HG03045 (cell line): ENCODE measurements around the gene CCNY.

Source experiments
- ATAC-seq: cut with Tn5 transposase; IDR thresholded peaks from one replicate; pipeline ENCODE4 v1.9.1; 2021; ENCODE audit warnings: mild to moderate bottlenecking, moderate library complexity; ENCODE audit not compliant: unreplicated experiment

Gene CCNY

GRCh38 chr10:35379226-35380137 lies 43.2 kb downstream of the CCNY start:
- peak; percentile 62 for ATAC-seq

DNA sequence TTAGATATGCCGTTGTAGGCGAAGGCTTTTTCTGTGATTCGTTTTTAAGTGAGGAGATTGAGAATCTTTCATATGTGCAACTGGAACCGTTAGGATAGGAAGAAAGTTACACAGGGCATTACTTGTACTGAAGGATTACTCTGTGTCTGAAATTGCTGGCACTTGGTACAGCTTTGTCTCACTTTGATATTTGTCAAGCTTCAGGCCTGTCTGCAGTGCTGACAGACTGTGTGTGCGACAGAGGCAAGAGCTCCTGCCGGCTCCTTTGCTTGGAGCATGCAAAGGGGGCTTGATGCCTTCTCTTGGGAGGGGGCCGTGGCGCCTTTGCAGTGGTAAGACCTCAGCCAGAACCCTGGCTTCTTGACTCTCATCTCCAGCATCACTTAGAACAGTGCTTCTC lies 45.8 kb downstream of the CCNY start:
- no peak for ATAC-seq

DNA sequence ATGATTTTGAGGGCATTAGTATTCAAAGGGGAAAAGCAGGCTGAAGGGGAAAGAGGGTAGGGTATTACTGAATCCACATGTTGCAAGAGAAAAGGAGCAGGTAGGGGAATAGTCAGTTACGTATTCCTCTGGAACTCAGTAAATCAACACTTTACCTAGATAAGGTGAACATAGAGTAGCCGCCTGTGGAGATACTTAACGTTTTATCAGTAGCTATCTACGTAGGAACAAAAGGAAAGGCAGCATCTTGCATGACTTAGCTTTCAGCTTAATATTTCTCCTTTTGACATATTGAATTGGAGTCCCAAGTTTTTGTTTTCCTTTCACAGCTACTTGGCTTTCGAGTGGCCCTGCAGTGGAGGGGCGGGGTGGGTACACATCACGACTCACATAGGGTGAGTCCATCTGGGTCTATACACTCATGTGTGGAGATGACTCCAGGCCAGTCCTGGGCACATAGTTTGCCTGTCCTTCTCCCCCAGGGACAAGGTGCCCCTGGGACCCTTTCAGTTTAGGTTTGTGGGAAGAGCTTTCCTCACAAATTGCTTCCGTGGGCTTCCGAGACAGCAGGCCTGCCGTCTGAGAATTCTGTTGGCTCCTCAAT lies 48.1 kb downstream of the CCNY start:
- ATAC-seq, result no peak

DNA sequence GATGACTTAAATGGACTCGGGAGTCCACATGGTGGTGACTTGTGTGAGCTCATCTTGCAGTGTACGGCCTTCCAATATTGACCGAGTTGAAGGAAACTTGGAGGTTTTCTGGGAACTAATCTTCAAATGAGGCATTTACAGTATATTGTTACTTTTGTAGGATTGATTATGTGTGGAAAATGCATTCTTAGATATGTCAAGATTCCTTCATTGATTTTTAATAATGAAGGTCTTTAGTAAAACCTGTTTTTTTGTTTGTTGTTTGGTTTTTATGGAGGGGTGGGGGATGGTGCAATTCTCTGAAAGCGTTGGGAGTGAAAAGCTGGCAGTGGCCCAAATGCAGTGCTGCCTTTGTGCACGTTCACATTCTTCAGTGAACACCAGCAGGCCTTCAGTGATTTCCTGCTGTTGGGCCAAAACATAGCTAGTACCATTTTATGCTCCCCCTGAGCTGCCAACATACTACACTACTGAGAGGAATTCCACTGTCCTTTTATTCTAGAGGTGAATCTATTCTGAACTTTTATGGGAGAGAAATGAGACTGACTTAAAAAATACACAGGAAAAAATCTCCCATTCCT lies 50.4 kb downstream of the CCNY start:
- no peak for ATAC-seq

GRCh38 chr10:35387768-35388167 lies 51.5 kb downstream of the CCNY start:
- ATAC-seq, result peak; percentile 69

DNA sequence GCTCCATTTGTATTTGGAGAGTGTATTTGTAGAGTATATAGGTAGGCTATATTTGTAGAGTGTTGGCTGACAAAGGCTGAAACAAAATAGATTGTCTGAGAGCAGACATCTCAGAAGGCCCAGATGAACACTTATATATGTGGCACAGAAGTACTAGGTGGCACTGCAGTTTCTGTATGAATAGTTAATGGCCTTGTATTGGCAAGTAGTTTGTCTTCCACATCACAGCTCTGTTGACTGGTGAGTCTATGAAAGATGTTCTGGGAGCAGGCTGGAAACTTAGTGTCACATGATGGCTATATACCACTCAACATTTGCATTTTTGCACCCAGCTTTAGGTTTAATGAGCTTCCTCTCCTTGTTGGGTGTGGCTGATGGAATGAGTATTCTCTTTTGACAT lies 51.9 kb downstream of the CCNY start:
- ATAC-seq, result no peak

GRCh38 chr10:35388682-35389081 lies 52.4 kb downstream of the CCNY start:
- no peak for ATAC-seq

GRCh38 chr10:35390161-35390840 lies 54.0 kb downstream of the CCNY start:
- no peak for ATAC-seq

DNA sequence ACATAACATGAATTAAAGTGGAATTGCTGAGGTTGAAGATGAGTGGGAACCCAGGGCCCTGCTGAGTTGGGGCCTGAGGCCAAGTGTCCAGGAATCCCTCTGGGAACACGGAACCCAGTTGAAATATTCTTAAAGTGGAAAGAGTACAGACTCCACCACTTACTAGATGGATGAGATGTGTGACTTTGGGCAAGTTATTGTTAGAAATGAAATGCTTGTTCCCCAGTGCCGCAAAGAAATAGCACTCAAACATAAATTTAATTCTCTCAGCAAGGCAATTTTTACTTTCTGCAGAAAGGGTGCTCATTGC lies 54.5 kb downstream of the CCNY start:
- ATAC-seq, result no peak

GRCh38 chr10:35391153-35391953 lies 55.0 kb downstream of the CCNY start:
- ATAC-seq, result no peak

GRCh38 chr10:35391954-35392262 lies 55.6 kb downstream of the CCNY start:
- no peak for ATAC-seq

GRCh38 chr10:35392482-35393228 lies 56.3 kb downstream of the CCNY start:
- no peak for ATAC-seq

GRCh38 chr10:35394411-35394851 lies 58.1 kb downstream of the CCNY start:
- ATAC-seq, result no peak

DNA sequence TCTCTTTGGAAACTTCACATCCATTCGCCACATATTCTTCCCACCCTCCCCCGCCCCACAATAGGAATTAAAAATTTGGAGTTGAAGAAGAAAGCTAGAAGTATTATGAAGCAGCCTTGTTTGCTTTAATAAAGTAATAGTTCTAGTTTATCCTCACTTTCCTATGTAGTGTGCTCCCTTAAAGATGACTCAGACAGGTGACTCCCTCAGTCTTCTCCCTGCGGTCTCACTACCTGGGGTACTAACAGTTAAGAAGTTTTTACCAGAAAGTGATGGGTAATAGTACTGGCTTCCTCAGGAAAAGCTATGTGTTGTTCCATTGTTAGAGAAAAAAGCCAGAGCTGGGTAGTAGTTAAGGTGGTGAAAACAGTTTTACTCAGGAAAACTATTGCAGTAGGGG lies 58.6 kb downstream of the CCNY start:
- no peak for ATAC-seq

DNA sequence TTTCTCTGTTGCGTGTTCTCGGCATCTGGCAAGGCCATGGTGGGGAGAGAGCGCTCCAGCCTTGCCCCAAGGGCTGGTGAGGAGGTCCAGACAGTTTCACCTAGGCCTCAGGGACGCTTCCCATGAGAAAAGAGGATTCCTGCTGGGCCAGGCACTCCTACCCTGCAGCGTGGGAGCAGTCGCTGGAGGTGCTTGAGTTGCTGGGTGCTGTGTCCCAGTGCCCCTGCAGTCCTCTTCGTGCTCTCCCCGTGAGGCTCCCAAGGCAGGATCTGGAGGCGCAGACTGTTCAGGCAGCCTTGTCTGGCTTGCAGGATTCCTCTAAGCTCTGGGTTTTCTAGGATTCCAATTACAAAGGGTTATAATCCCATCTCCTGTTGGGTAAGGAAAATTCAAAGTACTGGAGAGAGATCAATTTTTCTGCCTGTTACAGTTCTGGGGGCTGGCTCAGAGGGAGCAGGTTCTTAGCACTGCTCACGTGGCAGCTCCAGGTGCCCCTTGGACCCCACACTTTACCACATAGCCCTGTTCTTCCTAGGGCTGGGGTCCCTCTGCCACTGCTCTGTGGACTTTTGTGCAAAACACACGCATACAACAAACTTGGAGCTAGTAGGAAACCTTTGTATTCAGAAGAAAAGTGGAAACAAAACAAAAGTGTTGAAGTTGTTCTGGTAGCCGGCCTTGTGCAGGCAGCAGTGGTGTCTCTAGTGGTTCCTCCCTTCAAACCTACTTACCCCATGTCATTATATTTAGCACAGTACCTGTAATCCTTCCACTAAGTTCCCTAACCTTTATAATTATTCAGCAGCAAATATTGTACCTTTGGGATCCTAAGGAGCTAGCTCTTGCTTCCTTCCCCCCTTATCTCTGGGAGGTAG lies 60.5 kb downstream of the CCNY start:
- no peak for ATAC-seq

DNA sequence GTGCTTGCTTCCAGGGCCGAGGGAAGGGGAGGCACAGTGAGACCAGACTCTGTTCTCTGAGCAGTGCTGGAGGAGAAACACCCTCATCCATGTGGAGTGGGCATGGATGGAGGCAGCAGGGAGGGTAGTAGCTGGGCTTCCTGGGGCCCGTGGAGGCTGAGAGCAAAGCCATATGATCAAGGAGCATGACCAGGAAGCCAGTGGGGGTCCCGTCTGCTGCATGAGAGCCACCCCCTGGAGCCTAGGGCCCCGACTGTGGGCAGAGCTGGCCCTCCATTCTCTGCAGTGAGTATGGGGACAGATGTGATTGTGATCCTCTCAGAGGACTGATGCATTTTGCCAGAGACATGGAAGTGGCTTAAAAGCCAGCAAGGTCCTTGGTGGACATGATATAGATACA lies 61.6 kb downstream of the CCNY start:
- ATAC-seq, result no peak

- ATAC-seq, result no peak
Observed at GRCh38 chr10:35398355-35398754, 62.0 kb downstream of the CCNY start.

DNA sequence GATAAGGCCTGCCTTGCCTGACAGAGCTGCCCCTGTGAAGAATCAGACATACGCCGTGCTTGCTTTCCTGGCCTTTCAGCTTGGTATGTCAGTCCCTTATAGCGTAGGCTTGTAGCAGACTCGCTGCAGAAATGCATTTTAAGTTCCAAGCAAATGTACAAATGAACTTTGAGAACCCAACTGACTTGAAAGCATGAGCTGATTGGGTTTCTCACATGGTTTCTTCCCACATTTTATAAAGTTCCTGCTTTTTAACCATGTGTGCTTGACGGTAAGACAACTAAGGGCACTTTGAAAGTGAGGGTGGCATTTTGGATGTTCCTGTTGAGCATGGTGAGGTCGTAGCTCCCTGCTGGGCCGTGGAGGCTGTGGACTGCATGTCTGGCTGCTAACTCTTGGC lies 62.6 kb downstream of the CCNY start:
- no peak for ATAC-seq

DNA sequence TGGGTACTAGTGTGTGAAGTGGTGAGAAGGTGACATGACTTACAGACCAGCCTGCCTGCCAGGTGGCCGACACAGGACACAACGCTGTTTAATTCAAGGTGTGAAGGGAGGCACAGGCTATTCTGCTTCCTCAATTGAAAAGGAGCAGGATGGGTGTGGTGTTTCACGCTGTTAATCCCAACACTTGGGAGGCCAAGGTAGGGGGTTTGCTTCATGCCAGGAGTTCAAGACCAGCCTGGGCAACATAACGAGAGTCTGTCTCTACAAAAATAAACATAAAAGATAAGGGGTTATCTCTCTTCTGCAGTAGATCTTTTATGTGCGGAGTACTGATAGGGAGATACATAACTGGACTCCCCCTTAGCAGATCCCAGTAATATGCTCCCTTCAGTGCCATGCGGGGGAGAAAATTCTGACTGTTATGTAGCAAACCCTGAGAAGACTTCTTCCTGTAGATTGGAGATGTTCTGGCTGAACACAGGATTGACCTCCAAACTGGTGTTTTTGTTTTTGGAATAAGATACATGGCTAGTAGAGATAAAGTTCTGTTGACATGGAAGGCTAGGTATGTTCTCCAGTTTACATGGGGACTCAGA lies 63.2 kb downstream of the CCNY start:
- ATAC-seq, result no peak
